Activated gamma-delta T cell treated with Interleukin-2 at 50 U/mL for 16 hours (primary cell): Measurements from ENCODE around the gene DNAJC7.
"Not testable (repeated sequence)": the region's sequence is repeated elsewhere in the genome, so short reads cannot be mapped to it uniquely, and the experiment has no call there.

ENCODE experiments used
- DNase-seq: peaks from one replicate; pipeline ENCODE4 v3.0.0-alpha.2; 2020

Gene DNAJC7

GRCh38 chr17:41948762-41949460 is 68.3 kb downstream of the DNAJC7 start:
- DNase-seq, result no peak

DNA sequence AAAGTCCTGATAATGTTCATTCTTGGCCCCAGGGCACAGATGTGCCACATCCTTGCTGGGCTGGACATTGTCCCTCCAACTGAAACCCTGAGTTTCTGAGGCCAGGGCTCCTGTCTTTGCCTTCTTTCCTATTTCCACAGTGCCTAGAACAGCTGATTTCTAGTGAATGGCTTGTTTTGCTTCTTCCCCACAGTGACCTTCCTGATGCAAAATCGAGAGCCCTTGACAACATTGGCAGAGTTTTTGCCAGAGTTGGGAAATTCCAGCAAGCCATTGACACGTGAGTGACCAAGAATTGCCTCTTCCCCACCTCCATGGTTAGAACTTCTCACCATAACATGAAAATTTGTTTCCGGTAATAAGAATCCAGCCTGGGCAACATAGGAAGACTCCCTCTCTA is 72.3 kb downstream of the DNAJC7 start:
- no peak for DNase-seq

GRCh38 chr17:41943492-41943891 is 73.7 kb downstream of the DNAJC7 start:
- DNase-seq, result no peak

- no peak for DNase-seq
Measured at GRCh38 chr17:41942626-41943373, 74.4 kb downstream of the DNAJC7 start.

DNA sequence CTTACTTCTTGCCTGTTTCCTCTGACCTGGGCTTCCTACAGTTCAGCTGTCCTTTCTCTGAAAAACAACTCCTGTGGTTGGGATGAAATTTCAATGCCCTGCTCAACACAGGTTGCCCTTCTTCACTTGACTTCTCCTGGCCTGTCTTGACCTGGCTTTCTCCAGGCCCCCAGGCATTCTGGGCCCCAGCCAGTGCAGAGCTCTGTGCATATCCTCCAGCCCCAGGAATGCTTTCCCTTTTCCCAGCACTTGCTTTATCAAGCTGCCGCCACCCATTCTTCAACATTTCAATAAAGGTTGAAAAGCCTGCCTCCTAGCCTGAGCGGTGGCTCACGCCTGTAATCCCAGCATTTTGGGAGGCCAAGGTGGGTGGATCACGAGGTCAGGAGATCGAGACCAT is 76.1 kb downstream of the DNAJC7 start:
- DNase-seq, result no peak

GRCh38 chr17:41939693-41940090 is 77.5 kb downstream of the DNAJC7 start:
- no peak for DNase-seq

GRCh38 chr17:41939044-41939692 is 78.1 kb downstream of the DNAJC7 start:
- no peak for DNase-seq

- no peak for DNase-seq
Measured at GRCh38 chr17:41937970-41938954, 79.0 kb downstream of the DNAJC7 start.

DNA sequence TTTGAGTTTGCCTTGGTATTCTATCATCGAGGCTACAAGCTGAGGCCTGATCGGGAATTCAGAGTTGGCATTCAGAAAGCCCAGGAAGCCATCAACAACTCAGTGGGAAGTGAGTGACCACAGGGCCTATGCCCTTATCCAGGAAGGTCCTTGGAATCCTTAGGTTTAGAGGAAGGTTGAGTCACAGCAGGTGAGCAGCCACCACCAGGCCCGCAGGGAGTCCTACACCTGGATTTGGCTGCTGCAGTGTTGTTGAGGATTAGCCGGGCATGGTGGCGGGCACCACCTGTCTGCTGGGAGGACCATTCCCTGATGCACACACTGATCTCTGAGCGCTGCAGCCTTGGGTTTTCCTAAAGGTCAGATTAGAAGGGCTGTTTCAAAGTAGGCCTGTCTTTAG is 81.6 kb downstream of the DNAJC7 start:
- DNase-seq, result no peak

DNA sequence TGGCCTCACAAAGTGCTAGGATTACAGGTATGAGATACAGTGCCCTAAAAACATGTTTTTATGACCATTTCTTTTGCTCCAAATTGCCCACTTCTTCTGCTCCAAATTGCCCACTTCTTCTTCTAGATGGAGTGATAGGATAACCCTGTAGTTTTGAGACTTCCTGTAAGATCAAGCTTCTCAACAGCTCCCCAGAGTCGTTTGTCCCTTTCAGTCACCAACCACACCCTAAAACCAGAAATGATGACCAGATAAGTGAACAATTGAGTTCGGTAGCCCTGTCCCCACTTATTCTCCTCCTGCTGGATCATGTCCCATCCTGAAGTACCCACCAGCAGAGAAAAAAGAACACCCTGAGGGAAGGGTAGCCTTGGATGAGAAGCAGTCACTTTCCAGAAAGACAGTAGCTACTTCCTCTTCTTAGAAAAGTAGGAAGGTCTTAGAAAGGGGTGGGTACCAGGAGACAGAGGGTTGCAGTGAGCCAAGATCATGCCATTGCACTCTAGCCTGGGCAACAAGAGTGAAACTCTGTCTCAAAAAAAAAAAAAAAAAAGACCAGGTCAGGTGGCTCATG is 84.3 kb downstream of the DNAJC7 start:
- no peak for DNase-seq

- not testable (repeated sequence) for DNase-seq
Measured at GRCh38 chr17:41931715-41932114, 85.5 kb downstream of the DNAJC7 start.

GRCh38 chr17:41930833-41931156 is 86.4 kb downstream of the DNAJC7 start:
- not testable (repeated sequence) for DNase-seq

GRCh38 chr17:41930009-41930832 is 87.0 kb downstream of the DNAJC7 start, which contains the start of gene ODAD4:
ODAD4 (plus strand) TSS chr17:41930617; CDS start chr17:41930724, 107 bp downstream.
- peak; percentile 94 for DNase-seq

DNA sequence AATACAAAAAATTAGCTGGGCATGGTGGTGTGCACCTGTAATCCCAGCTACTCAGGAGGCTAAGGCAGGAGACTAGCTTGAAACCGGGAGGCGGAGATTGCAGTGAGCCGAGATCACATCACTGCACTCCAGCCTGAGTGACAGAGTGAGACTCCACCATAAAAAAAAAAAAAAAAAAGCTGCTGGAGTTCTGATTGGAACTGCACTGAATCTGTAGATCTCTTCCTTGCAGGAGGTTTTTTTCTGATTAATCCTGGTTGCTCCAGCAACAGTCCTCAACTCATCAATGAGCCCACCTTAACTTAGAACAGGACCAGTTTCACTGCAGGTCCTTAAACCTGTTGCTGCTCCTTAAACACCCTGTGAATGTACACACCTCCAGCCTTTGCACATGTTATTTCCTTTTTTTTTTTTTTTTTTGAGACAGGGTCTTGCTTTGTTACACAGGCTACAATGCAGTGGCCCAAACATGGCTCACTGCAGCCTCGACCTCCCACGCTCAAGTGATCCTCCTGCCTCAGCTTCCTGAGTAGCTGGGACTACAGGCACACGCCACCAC is 88.5 kb downstream of the DNAJC7 start:
- no peak for DNase-seq
